Tibial nerve (tissue), 4 donors: ENCODE data around the gene IP6K2.

ENCODE experiments used
- EP300 ChIP-seq, 2 donors: sonication (generic); formaldehyde crosslinking; IDR thresholded peaks; one replicate each; pipeline ENCODE4 v1.6.1; 2017; ENCODE audit warnings: antibody characterized with exemption in 2 of 2, mild to moderate bottlenecking in 1 of 2
- POLR2A ChIP-seq, 2 donors: fragments of 450-650 bp; IDR thresholded peaks; one replicate each; pipeline ENCODE4 v1.6.1; 2017; ENCODE audit warnings: antibody characterized with exemption in 2 of 2, mild to moderate bottlenecking in 2 of 2, moderate library complexity in 2 of 2
- TF ChIP-seq, protein P1 (sequence below), 5 experiments: fragments of 200-600 bp in 3 of 5; fragments of 450-650 bp in 2 of 5; sonication (generic) in 3 of 5; IDR thresholded peaks; one replicate each; pipeline ENCODE4 v1.5.1; 2016 to 2019; ENCODE audit warnings: antibody characterized with exemption in 5 of 5, mild to moderate bottlenecking in 3 of 5, moderate library complexity in 2 of 5

GRCh38 chr3:48648188-48648850 is 68.7 kb downstream of the IP6K2 start:
- TF ChIP-seq, protein P1, sequence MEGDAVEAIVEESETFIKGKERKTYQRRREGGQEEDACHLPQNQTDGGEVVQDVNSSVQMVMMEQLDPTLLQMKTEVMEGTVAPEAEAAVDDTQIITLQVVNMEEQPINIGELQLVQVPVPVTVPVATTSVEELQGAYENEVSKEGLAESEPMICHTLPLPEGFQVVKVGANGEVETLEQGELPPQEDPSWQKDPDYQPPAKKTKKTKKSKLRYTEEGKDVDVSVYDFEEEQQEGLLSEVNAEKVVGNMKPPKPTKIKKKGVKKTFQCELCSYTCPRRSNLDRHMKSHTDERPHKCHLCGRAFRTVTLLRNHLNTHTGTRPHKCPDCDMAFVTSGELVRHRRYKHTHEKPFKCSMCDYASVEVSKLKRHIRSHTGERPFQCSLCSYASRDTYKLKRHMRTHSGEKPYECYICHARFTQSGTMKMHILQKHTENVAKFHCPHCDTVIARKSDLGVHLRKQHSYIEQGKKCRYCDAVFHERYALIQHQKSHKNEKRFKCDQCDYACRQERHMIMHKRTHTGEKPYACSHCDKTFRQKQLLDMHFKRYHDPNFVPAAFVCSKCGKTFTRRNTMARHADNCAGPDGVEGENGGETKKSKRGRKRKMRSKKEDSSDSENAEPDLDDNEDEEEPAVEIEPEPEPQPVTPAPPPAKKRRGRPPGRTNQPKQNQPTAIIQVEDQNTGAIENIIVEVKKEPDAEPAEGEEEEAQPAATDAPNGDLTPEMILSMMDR (IDR thresholded peaks at IDR 0.05) = no peak
- TF ChIP-seq POLR2A (IDR thresholded peaks at IDR 0.05) = no peak
- TF ChIP-seq EP300 (IDR thresholded peaks at IDR 0.05) = no peak
